Measurements from ENCODE around the gene TRMT1.

Gene TRMT1

DNA sequence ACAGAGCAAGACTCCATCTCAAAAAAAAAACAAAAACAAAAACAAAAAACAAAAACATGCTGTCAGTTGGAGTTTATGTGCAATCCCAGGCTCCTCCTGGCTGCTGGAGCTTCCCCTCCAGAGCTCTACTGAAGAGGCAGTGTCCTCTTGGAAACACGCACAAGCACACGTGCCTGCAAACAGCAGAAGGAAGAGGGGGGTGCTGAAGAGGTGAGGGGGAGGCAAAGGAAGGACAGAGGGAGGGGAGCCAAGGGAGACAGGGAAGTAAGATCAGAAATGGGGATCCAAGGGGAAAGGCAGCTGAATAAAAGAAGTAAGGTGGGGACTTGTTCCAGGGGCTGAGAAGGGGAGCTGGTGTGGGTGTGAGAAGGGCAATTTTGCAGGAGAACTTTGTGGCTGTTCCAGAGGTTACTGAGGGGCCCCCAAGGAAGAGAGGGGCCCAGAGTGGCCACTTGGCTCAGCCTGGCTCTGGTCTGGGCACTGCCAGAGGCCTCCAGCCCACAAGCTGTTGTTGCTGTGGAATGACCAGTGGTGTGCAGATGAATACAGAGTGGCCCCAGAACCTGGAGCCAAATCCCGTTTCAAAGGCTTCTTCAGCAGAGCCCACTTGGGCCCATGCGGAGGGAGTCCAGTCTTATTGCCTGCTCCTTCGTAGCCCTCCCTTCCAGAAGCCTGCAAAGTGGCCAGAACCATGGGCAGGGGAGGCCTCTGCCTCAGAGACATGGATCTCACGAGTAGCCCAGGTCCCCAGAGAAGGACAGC is 48.3 kb downstream of the TRMT1 start:
- TF ChIP-seq, protein P1, sequence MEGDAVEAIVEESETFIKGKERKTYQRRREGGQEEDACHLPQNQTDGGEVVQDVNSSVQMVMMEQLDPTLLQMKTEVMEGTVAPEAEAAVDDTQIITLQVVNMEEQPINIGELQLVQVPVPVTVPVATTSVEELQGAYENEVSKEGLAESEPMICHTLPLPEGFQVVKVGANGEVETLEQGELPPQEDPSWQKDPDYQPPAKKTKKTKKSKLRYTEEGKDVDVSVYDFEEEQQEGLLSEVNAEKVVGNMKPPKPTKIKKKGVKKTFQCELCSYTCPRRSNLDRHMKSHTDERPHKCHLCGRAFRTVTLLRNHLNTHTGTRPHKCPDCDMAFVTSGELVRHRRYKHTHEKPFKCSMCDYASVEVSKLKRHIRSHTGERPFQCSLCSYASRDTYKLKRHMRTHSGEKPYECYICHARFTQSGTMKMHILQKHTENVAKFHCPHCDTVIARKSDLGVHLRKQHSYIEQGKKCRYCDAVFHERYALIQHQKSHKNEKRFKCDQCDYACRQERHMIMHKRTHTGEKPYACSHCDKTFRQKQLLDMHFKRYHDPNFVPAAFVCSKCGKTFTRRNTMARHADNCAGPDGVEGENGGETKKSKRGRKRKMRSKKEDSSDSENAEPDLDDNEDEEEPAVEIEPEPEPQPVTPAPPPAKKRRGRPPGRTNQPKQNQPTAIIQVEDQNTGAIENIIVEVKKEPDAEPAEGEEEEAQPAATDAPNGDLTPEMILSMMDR (IDR thresholded peaks at IDR 0.05; ENCODE audit: borderline replicate concordance, extremely low read depth, low read length, poor library complexity, severe bottlenecking), result no peak
- TF ChIP-seq EZH2 (IDR thresholded peaks at IDR 0.05; ENCODE audit: borderline replicate concordance, low read depth, low read length, severe bottlenecking), result no peak
- Histone ChIP-seq H3K4me1 (ENCODE audit: insufficient read depth, low read length) (no peaks in the 10 kb centered on the region), H3K27me3 (ENCODE audit: insufficient read depth, low read length, poor library complexity) (no peaks in the 10 kb centered on the region), H2AFZ (ENCODE audit: low read depth, low read length) (no peak overlapping the region), H3K27ac (ENCODE audit: low read length) (no peak overlapping the region), H4K20me1 (ENCODE audit: insufficient read depth, low read length) (peaks cover 6% of the 10 kb centered on the region; the same call in 1 of the 2 replicates), H3K79me2 (ENCODE audit: insufficient read depth, low read length) (no peaks in the 10 kb centered on the region), H3K4me2 (ENCODE audit: insufficient read depth, low read length) (no peak overlapping the region), H3K9me3 (ENCODE audit: insufficient read depth, low read length, severe bottlenecking) (no peaks in the 10 kb centered on the region), H3K36me3 (ENCODE audit: insufficient read depth, low read length) (no peaks in the 10 kb centered on the region), H3K9ac (ENCODE audit: low read depth, low read length) (no peak overlapping the region), H3K4me3 (ENCODE audit: low read depth in 1 of 2, low read length in 2 of 2) (no peak overlapping the region)
- DNase-seq (no peak), ATAC-seq (ENCODE audit: insufficient read depth, low read depth) (no peak)

DNA sequence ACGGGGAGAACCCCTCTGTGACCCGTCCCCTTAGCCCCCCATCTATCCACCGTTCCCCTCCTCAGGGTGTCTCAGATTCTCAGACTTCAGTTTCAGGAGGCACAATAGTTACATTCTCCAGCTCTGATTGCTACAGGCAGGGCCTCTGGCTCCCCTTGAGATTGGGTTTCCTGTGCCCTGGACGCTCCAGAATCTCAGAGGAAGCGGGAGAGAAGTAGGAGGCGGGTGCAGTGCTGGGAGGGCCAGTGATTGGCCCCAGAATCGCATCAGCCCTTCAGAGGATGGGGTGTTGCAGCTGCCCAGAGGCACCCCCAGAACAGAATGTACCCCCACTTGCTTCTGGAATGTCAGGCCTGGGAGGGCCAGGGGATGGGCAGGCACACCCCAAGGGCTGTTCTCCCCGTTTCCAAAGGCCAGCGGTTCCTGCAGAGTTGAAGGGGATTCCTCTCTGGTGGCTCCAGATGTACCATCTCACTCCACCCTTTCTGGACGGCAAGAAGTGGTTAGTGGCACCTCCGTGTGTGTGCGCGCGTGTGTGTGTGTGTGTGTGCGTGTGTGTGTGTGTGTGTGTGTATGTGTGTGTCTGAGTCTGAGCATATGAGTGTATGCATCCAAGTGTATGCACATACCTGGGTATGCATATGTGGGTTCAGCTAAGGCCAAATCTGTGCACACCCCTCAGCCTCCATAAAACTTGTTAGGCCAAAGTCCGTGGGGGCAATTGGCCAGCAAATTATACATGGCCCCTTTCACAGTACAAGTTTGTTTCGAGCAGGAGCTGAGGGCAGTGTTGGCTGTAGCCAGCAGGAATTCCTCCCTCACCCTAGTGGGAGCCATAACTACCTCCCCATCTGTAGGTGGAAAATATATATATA is 49.4 kb downstream of the TRMT1 start:
- H3K36me3 ChIP-seq (ENCODE audit: insufficient read depth, low read length), result no peaks in the 10 kb centered on the region
- no peak overlapping the region for H3K27ac ChIP-seq (ENCODE audit: low read length)
- H3K27me3 ChIP-seq (ENCODE audit: insufficient read depth, low read length, poor library complexity), result no peaks in the 10 kb centered on the region
- H3K4me3 ChIP-seq (ENCODE audit: low read depth in 1 of 2, low read length in 2 of 2), result no peak overlapping the region
- no peaks in the 10 kb centered on the region for H3K4me1 ChIP-seq (ENCODE audit: insufficient read depth, low read length)
- H3K9ac ChIP-seq (ENCODE audit: low read depth, low read length), result no peak overlapping the region
- H4K20me1 ChIP-seq (ENCODE audit: insufficient read depth, low read length), result peaks cover 17% of the 10 kb centered on the region
- no peaks in the 10 kb centered on the region for H3K9me3 ChIP-seq (ENCODE audit: insufficient read depth, low read length, severe bottlenecking)
- H3K79me2 ChIP-seq (ENCODE audit: insufficient read depth, low read length), result no peaks in the 10 kb centered on the region
- no peak for ATAC-seq (ENCODE audit: insufficient read depth, low read depth)
- TF ChIP-seq EZH2 (IDR thresholded peaks at IDR 0.05; ENCODE audit: borderline replicate concordance, low read depth, low read length, severe bottlenecking), result no peak
- TF ChIP-seq, protein P1 (IDR thresholded peaks at IDR 0.05; ENCODE audit: borderline replicate concordance, extremely low read depth, low read length, poor library complexity, severe bottlenecking), result no peak
- no peak for DNase-seq
- no peak overlapping the region for H2AFZ ChIP-seq (ENCODE audit: low read depth, low read length)
- H3K4me2 ChIP-seq (ENCODE audit: insufficient read depth, low read length), result no peak overlapping the region

DNA sequence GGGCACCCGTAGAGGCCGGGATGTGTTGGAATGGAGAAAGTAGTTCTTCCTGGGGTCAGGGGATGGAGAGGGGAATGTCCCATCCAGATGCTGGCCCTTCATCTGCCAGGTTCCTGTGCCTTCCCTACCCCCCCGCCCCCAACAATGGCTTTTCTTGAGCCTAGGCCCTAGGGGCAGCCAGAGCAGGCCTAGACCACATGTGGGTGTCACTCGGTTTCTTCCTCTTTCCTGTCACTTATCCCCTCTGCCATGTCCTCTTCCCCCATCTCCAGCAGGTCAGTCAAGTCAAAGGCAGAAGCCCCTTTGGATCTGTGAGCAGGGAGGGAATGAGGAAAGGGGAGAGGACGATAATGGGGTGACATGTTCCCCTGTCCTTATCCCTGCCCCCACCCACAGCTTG is 50.3 kb downstream of the TRMT1 start:
- H3K9ac ChIP-seq (ENCODE audit: low read depth, low read length), result no peak overlapping the region
- no peak overlapping the region for H3K4me2 ChIP-seq (ENCODE audit: insufficient read depth, low read length)

More for the DNA sequence above, 50.3 kb downstream of the TRMT1 start:
- DNase-seq (no peak), ATAC-seq (ENCODE audit: insufficient read depth, low read depth) (no peak)
- TF ChIP-seq, protein P1 (IDR thresholded peaks at IDR 0.05; ENCODE audit: borderline replicate concordance, extremely low read depth, low read length, poor library complexity, severe bottlenecking), result no peak
- TF ChIP-seq EZH2 (IDR thresholded peaks at IDR 0.05; ENCODE audit: borderline replicate concordance, low read depth, low read length, severe bottlenecking), result no peak
- H3K4me1 ChIP-seq (ENCODE audit: insufficient read depth, low read length), result peaks cover 7% of the 10 kb centered on the region
- H3K79me2 ChIP-seq (ENCODE audit: insufficient read depth, low read length), result no peaks in the 10 kb centered on the region
- no peak overlapping the region for H2AFZ ChIP-seq (ENCODE audit: low read depth, low read length)
- peaks cover 22% of the 10 kb centered on the region for H4K20me1 ChIP-seq (ENCODE audit: insufficient read depth, low read length)
- H3K9me3 ChIP-seq (ENCODE audit: insufficient read depth, low read length, severe bottlenecking), result no peaks in the 10 kb centered on the region
- no peaks in the 10 kb centered on the region for H3K36me3 ChIP-seq (ENCODE audit: insufficient read depth, low read length)
- peaks cover 6% of the 10 kb centered on the region for H3K27me3 ChIP-seq (ENCODE audit: insufficient read depth, low read length, poor library complexity)
- H3K4me3 ChIP-seq (ENCODE audit: low read depth in 1 of 2, low read length in 2 of 2), result no peak overlapping the region
- no peak overlapping the region for H3K27ac ChIP-seq (ENCODE audit: low read length)

Measured in DND-41 (cell line).